ENCODE results near the gene PTPRD.

PTPRD gene

DNA sequence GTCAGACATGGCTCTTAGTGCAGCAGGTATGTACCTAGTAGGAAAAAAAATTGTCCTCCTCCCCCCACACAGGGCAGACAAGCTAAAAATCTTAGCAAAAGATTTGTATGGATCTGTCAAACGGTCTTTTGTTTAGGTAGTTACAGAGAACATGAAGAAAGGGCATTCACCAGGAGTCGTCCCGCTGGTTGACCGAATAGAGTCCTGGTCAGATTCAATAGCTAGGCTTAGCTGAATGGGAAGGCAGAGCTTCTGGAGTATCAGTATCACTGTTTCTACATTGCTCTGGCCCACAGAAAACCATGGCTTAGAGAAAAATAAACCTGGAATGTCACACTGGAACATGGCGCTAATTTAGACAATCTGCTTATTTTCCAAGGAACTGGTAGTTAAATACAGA, 642.3 kb downstream of the PTPRD start:
- Histone ChIP-seq H3K36me3 (ENCODE audit: low read length) (no peaks in the 10 kb centered on the region), H3K27me3 (ENCODE audit: low read length) (no peaks in the 10 kb centered on the region), H3K9ac (ENCODE audit: low read length) (no peak overlapping the region), H3K27ac (ENCODE audit: low read depth, low read length) (no peak overlapping the region), H2AFZ (ENCODE audit: low read depth, low read length, severe bottlenecking) (no peak overlapping the region), H3K9me2 (replicated peaks; ENCODE audit: insufficient read depth, low read length) (no peaks in the 10 kb centered on the region), H3K4me2 (ENCODE audit: low read depth, low read length, poor library complexity, severe bottlenecking) (no peak overlapping the region), H3F3A (ENCODE audit: insufficient read depth) (no peaks in the 10 kb centered on the region), H3K9me3 (ENCODE audit: insufficient read depth, low read length) (no peaks in the 10 kb centered on the region), H4K20me1 (ENCODE audit: low read depth, low read length) (no peaks in the 10 kb centered on the region), H3K4me3 (ENCODE audit: insufficient read depth, low read length, poor library complexity, severe bottlenecking) (no peak overlapping the region), H3K79me2 (ENCODE audit: insufficient read depth, low read length) (no peaks in the 10 kb centered on the region)
- TF ChIP-seq, protein P1, sequence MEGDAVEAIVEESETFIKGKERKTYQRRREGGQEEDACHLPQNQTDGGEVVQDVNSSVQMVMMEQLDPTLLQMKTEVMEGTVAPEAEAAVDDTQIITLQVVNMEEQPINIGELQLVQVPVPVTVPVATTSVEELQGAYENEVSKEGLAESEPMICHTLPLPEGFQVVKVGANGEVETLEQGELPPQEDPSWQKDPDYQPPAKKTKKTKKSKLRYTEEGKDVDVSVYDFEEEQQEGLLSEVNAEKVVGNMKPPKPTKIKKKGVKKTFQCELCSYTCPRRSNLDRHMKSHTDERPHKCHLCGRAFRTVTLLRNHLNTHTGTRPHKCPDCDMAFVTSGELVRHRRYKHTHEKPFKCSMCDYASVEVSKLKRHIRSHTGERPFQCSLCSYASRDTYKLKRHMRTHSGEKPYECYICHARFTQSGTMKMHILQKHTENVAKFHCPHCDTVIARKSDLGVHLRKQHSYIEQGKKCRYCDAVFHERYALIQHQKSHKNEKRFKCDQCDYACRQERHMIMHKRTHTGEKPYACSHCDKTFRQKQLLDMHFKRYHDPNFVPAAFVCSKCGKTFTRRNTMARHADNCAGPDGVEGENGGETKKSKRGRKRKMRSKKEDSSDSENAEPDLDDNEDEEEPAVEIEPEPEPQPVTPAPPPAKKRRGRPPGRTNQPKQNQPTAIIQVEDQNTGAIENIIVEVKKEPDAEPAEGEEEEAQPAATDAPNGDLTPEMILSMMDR (IDR thresholded peaks at IDR 0.05; ENCODE audit: insufficient read depth, low read length, poor library complexity, severe bottlenecking) = no peak
- no peak for TF ChIP-seq EZH2phosphoT487 (conservative IDR thresholded peaks at IDR 0.05; ENCODE audit: low read length)

DNA sequence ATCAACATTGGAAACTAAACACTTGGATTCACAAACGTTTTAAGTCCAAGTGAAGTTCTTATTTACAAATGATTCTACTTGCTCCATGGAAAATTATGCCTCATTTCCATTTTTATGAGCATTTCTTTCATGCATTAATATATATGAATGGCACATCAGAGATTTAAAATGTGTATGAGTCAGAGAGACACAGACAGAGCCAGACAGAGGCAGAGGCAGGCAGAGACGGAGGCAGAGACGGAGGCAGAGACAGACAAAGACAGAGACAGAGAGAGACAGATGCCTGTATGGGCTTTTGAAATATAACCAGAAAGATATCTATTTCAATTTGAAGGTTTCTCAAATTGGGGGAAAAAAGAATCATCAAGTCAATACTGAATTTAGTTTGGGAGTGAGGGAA, 649.0 kb downstream of the PTPRD start:
- no peaks in the 10 kb centered on the region for H3K27me3 ChIP-seq (ENCODE audit: low read length)
- H3K9me2 ChIP-seq (replicated peaks; ENCODE audit: insufficient read depth, low read length) = no peaks in the 10 kb centered on the region
- H3K36me3 ChIP-seq (ENCODE audit: low read length) = no peaks in the 10 kb centered on the region

DNA sequence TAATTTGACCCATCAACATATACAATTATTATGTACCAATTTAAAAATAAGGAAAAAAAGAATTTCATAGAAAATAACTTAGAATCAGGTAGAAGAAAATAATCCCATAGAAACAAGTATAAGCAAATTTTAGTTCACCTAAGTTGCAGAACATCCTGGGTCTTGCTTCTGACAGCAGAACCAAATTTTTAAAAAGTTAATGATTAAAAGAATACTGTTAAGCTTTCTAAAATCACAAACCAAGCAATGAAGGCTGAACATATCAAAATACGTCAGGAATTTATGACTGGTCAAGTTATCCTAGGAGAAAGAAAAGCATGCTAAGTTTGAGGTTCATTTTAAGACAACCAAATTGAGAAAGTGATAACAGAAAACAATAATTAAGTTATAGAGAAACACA, 650.9 kb downstream of the PTPRD start:
- no peaks in the 10 kb centered on the region for H3K9me3 ChIP-seq (ENCODE audit: insufficient read depth, low read length)
- no peak overlapping the region for H3K4me2 ChIP-seq (ENCODE audit: low read depth, low read length, poor library complexity, severe bottlenecking)
- H4K20me1 ChIP-seq (ENCODE audit: low read depth, low read length) = no peaks in the 10 kb centered on the region
- no peaks in the 10 kb centered on the region for H3F3A ChIP-seq (ENCODE audit: insufficient read depth)
- no peak overlapping the region for H2AFZ ChIP-seq (ENCODE audit: low read depth, low read length, severe bottlenecking)
- no peaks in the 10 kb centered on the region for H3K36me3 ChIP-seq (ENCODE audit: low read length)
- H3K4me3 ChIP-seq (ENCODE audit: insufficient read depth, low read length, poor library complexity, severe bottlenecking) = no peak overlapping the region
- TF ChIP-seq, protein P1 (IDR thresholded peaks at IDR 0.05; ENCODE audit: insufficient read depth, low read length, poor library complexity, severe bottlenecking) = no peak
- no peak for TF ChIP-seq EZH2phosphoT487 (conservative IDR thresholded peaks at IDR 0.05; ENCODE audit: low read length)
- no peaks in the 10 kb centered on the region for H3K27me3 ChIP-seq (ENCODE audit: low read length)
- no peaks in the 10 kb centered on the region for H3K9me2 ChIP-seq (replicated peaks; ENCODE audit: insufficient read depth, low read length)
- H3K27ac ChIP-seq (ENCODE audit: low read depth, low read length) = no peak overlapping the region
- no peaks in the 10 kb centered on the region for H3K79me2 ChIP-seq (ENCODE audit: insufficient read depth, low read length)
- no peak overlapping the region for H3K9ac ChIP-seq (ENCODE audit: low read length)

More for the DNA sequence above, 649.0 kb downstream of the PTPRD start:
- no peak overlapping the region for H3K27ac ChIP-seq (ENCODE audit: low read depth, low read length)
- no peak overlapping the region for H3K4me3 ChIP-seq (ENCODE audit: insufficient read depth, low read length, poor library complexity, severe bottlenecking)
- H2AFZ ChIP-seq (ENCODE audit: low read depth, low read length, severe bottlenecking) = no peak overlapping the region
- no peaks in the 10 kb centered on the region for H3K79me2 ChIP-seq (ENCODE audit: insufficient read depth, low read length)
- no peaks in the 10 kb centered on the region for H3K9me3 ChIP-seq (ENCODE audit: insufficient read depth, low read length)
- no peak overlapping the region for H3K4me2 ChIP-seq (ENCODE audit: low read depth, low read length, poor library complexity, severe bottlenecking)
- no peak overlapping the region for H3K9ac ChIP-seq (ENCODE audit: low read length)
- no peaks in the 10 kb centered on the region for H4K20me1 ChIP-seq (ENCODE audit: low read depth, low read length)
- no peaks in the 10 kb centered on the region for H3F3A ChIP-seq (ENCODE audit: insufficient read depth)
- TF ChIP-seq EZH2phosphoT487 (conservative IDR thresholded peaks at IDR 0.05; ENCODE audit: low read length) = no peak
- TF ChIP-seq, protein P1 (IDR thresholded peaks at IDR 0.05; ENCODE audit: insufficient read depth, low read length, poor library complexity, severe bottlenecking) = no peak
